ENCODE measurements around the gene CENPB. TPM values are rescaled to one million over a fixed set of nuclear protein-coding genes. Genes with fewer than 3 reads are reported as not detected.

Gene CENPB
- total RNA-seq, 2 experiments from 2014 or later, result 25.1 to 25.3 TPM

DNA sequence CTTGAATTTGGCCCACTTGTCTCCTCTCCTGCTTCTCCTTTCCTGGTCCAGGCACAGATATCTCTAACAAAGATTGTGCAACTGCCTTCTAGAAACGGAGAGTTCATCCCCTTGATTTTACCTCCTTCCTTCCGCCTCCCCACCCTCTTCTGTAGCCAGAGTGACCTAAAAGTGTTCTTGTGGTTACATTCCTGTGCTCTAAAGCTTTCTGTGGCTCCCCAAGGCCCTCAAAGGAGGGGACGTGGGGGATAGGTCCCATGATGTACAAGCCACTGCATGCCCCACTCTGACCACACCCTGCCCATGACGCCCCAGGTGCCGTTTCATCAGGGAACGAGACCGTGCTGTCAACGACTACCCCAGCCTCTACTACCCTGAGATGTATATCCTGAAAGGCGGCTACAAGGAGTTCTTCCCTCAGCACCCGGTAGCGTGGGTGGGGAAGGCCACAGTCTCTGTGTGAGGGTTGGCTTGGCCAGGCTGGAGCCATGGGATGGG, 17.8 kb upstream of the CENPB start:
- intact Hi-C loops (cut with DNase I, micrococcal nuclease), result no loop called here

DNA sequence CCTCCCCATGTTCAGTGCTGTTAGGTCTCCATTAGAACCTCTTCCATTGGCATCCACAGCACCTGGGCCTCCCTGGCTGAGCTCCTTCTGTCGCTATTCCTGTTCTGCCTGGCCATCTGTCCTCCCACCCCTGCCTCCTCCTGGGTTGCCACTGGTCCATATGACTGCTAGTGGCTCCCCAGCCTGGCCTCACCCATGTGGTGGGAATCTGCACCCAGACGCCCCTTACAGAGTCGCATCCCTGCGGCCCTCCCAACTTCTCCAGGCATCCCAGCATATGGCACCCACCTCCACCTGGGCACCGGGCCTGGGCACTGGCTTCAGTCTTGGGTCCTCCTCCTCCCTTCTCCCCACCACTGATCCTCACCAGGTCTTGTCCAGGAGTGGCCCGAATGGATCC, 17.3 kb upstream of the CENPB start:
- H3K27ac Mint-ChIP-seq, result peak overlapping the region; percentile 95
- peak overlapping the region; percentile 61 for H3K4me3 Mint-ChIP-seq
- no peaks in the 10 kb centered on the region for H3K27me3 Mint-ChIP-seq
- ChIA-PET CTCF (no interaction called here), POLR2A (interaction anchor here (1.1 kb wide), 1 partner anchor 12 kb away, joined by 3 read pairs; no protein-coding TSS in a partner anchor)
- Histone ChIP-seq H3K36me3 (ENCODE audit: insufficient read depth, low read length) (peaks cover 71% of the 10 kb centered on the region), H3K27me3 (ENCODE audit: control insufficient read depth in 1 of 2, insufficient read depth in 2 of 2, low read length in 2 of 2) (no peaks in the 10 kb centered on the region), H3K4me3 (ENCODE audit: low read length) (no peak overlapping the region), H3K4me1 (ENCODE audit: insufficient read depth, low read length) (peaks cover 92% of the 10 kb centered on the region), H3K9me3 (ENCODE audit: control insufficient read depth in 1 of 2, insufficient read depth in 1 of 2, low read length in 2 of 2) (no peaks in the 10 kb centered on the region), H3K27ac (ENCODE audit: low read depth in 1 of 2, low read length in 2 of 2) (peak overlapping the region in 1 of 2 donors; percentile 78)
- peaks cover 82% of the 10 kb centered on the region for H3K4me1 Mint-ChIP-seq (ENCODE audit: low read depth)
- intact Hi-C loops (cut with DNase I, micrococcal nuclease), result no loop called here
- TF ChIP-seq, protein P1, sequence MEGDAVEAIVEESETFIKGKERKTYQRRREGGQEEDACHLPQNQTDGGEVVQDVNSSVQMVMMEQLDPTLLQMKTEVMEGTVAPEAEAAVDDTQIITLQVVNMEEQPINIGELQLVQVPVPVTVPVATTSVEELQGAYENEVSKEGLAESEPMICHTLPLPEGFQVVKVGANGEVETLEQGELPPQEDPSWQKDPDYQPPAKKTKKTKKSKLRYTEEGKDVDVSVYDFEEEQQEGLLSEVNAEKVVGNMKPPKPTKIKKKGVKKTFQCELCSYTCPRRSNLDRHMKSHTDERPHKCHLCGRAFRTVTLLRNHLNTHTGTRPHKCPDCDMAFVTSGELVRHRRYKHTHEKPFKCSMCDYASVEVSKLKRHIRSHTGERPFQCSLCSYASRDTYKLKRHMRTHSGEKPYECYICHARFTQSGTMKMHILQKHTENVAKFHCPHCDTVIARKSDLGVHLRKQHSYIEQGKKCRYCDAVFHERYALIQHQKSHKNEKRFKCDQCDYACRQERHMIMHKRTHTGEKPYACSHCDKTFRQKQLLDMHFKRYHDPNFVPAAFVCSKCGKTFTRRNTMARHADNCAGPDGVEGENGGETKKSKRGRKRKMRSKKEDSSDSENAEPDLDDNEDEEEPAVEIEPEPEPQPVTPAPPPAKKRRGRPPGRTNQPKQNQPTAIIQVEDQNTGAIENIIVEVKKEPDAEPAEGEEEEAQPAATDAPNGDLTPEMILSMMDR (IDR thresholded peaks at IDR 0.05), result no peak
- DNase-seq (no peak), ATAC-seq (ENCODE audit: poor library complexity) (no peak)
- no peaks in the 10 kb centered on the region for H3K9me3 Mint-ChIP-seq
- peaks cover 84% of the 10 kb centered on the region for H3K36me3 Mint-ChIP-seq (ENCODE audit: low read depth)

More for the DNA sequence above, 17.8 kb upstream of the CENPB start:
- Histone ChIP-seq H3K27ac (ENCODE audit: low read depth in 1 of 2, low read length in 2 of 2) (peak overlapping the region in 1 of 2 donors; percentile 78), H3K4me3 (ENCODE audit: low read length) (no peak overlapping the region), H3K36me3 (ENCODE audit: insufficient read depth, low read length) (peaks cover 71% of the 10 kb centered on the region), H3K9me3 (ENCODE audit: control insufficient read depth in 1 of 2, insufficient read depth in 1 of 2, low read length in 2 of 2) (no peaks in the 10 kb centered on the region), H3K27me3 (ENCODE audit: control insufficient read depth in 1 of 2, insufficient read depth in 2 of 2, low read length in 2 of 2) (no peaks in the 10 kb centered on the region), H3K4me1 (ENCODE audit: insufficient read depth, low read length) (peaks cover 88% of the 10 kb centered on the region)
- peak overlapping the region; percentile 95 for H3K27ac Mint-ChIP-seq
- peaks cover 80% of the 10 kb centered on the region for H3K36me3 Mint-ChIP-seq (ENCODE audit: low read depth)
- TF ChIP-seq, protein P1 (IDR thresholded peaks at IDR 0.05), result no peak
- peaks cover 78% of the 10 kb centered on the region for H3K4me1 Mint-ChIP-seq (ENCODE audit: low read depth)
- no peaks in the 10 kb centered on the region for H3K27me3 Mint-ChIP-seq
- peak overlapping the region; percentile 51 for H3K4me3 Mint-ChIP-seq
- no peaks in the 10 kb centered on the region for H3K9me3 Mint-ChIP-seq
- DNase-seq (no peak), ATAC-seq (ENCODE audit: poor library complexity) (no peak)
- CTCF ChIA-PET, result no interaction called here
- POLR2A ChIA-PET, result interaction anchor here (1.2 kb wide), 1 partner anchor 10 kb away, joined by 4 read pairs; no protein-coding TSS in a partner anchor

DNA sequence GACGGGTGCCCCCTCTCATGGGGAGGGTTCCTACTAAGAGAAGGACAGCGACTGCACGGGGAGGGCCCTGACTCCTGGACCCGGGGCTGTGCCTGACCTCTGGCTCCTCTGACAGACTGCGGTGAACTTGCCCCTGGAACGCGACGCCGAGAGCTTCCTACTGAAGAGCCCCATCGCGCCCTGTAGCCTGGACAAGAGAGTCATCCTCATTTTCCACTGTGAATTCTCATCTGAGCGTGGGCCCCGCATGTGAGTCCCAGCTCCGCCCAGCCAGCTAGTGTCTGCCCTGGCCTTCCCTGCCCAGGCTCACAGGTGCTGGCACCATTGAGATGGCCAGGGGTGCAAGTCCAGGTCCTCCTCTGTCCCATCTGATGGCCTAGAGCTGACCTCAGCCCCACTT, 16.7 kb upstream of the CENPB start:
- H3K27me3 ChIP-seq (ENCODE audit: control insufficient read depth in 1 of 2, insufficient read depth in 2 of 2, low read length in 2 of 2), result no peaks in the 10 kb centered on the region
- H3K9me3 ChIP-seq (ENCODE audit: control insufficient read depth in 1 of 2, insufficient read depth in 1 of 2, low read length in 2 of 2), result no peaks in the 10 kb centered on the region
- intact Hi-C loops (cut with DNase I, micrococcal nuclease), result no loop called here
- H3K36me3 Mint-ChIP-seq (ENCODE audit: low read depth), result peaks cover 90% of the 10 kb centered on the region
- peaks cover 85% of the 10 kb centered on the region for H3K4me1 Mint-ChIP-seq (ENCODE audit: low read depth)
- H3K36me3 ChIP-seq (ENCODE audit: insufficient read depth, low read length), result peaks cover 75% of the 10 kb centered on the region
- H3K27ac ChIP-seq (ENCODE audit: low read depth in 1 of 2, low read length in 2 of 2), result peak overlapping the region in 1 of 2 donors; percentile 78
- DNase-seq (no peak), ATAC-seq (ENCODE audit: poor library complexity) (no peak)
- H3K4me3 ChIP-seq (ENCODE audit: low read length), result no peak overlapping the region
- ChIA-PET POLR2A (interaction anchor here (1.1 to 1.4 kb wide), 3 partner anchors 8 to 13 kb away, joined by 3 to 4 read pairs (median 3); no protein-coding TSS in a partner anchor), CTCF (no interaction called here)
- TF ChIP-seq, protein P1 (IDR thresholded peaks at IDR 0.05), result no peak
- H3K4me3 Mint-ChIP-seq, result no peak overlapping the region
- peaks cover 96% of the 10 kb centered on the region for H3K4me1 ChIP-seq (ENCODE audit: insufficient read depth, low read length)
- peak overlapping the region; percentile 95 for H3K27ac Mint-ChIP-seq
- no peaks in the 10 kb centered on the region for H3K27me3 Mint-ChIP-seq
- H3K9me3 Mint-ChIP-seq, result no peaks in the 10 kb centered on the region
